Neural progenitor cell (in vitro differentiated cells): ENCODE data around the gene LY86. TPM values are rescaled to one million over a fixed set of nuclear protein-coding genes. Genes with fewer than 3 reads are reported as not detected.

Source experiments
- DNase-seq: peaks from one replicate; pipeline ENCODE4 v3.0.0-alpha.2; 2016; ENCODE audit warnings: low spot score
- H2AFZ ChIP-seq: fragments of 200-600 bp; sonication (generic); replicated peaks from 2 replicates; pipeline ENCODE4 v1.6.1; 2016; ENCODE audit warnings: antibody characterized with exemption
- H3F3A ChIP-seq: fragments of 200-600 bp; sonication (generic); 2 replicates; pipeline ENCODE4 v1.6.1; 2016; ENCODE audit warnings: antibody characterized with exemption, low read depth
- H3K27ac ChIP-seq: fragments of 200-600 bp; sonication (generic); 2 replicates; pipeline ENCODE4 v1.5.1; 2016; ENCODE audit warnings: mild to moderate bottlenecking
- H3K27me3 ChIP-seq: fragments of 200-600 bp; sonication (generic); 2 replicates; pipeline ENCODE4 v1.6.1; 2016; ENCODE audit warnings: mild to moderate bottlenecking, moderate library complexity
- H3K36me3 ChIP-seq: fragments of 200-600 bp; sonication (generic); 2 replicates; pipeline ENCODE4 v1.5.1; 2016
- H3K4me1 ChIP-seq: fragments of 200-600 bp; sonication (generic); 2 replicates; pipeline ENCODE4 v1.6.1; 2016; ENCODE audit warnings: mixed run types
- H3K4me2 ChIP-seq: fragments of 200-600 bp; sonication (generic); 2 replicates; pipeline ENCODE4 v1.6.1; 2016
- H3K4me3 ChIP-seq: fragments of 200-600 bp; sonication (generic); 2 replicates; pipeline ENCODE4 v1.5.1; 2016
- H3K79me2 ChIP-seq: fragments of 200-600 bp; sonication (generic); 2 replicates; pipeline ENCODE4 v1.6.1; 2016; ENCODE audit warnings: low read depth
- H3K9ac ChIP-seq: fragments of 200-600 bp; sonication (generic); 2 replicates; pipeline ENCODE4 v1.6.1; 2016
- H3K9me3 ChIP-seq: fragments of 200-600 bp; sonication (generic); 2 replicates; pipeline ENCODE4 v1.5.1; 2016; ENCODE audit warnings: low read depth
- H4K20me1 ChIP-seq: fragments of 200-600 bp; sonication (generic); 2 replicates; pipeline ENCODE4 v1.6.1; 2016; ENCODE audit warnings: low read depth
- H3K27ac Mint-ChIP-seq: 3 replicates; pipeline ENCODE4 v1.8.0; 2021; ENCODE audit warnings: mixed read lengths
- H3K27me3 Mint-ChIP-seq: 2 replicates; pipeline ENCODE4 v1.8.0; 2022; ENCODE audit warnings: low read depth, mild to moderate bottlenecking, inconsistent platforms, moderate library complexity, mixed read lengths; ENCODE audit not compliant: insufficient read depth
- H3K36me3 Mint-ChIP-seq: 3 replicates; pipeline ENCODE4 v1.8.0; 2021; ENCODE audit warnings: mixed read lengths
- H3K4me1 Mint-ChIP-seq: 3 replicates; pipeline ENCODE4 v1.8.0; 2021; ENCODE audit warnings: mixed read lengths
- H3K4me3 Mint-ChIP-seq: 3 replicates; pipeline ENCODE4 v1.8.0; 2021; ENCODE audit warnings: mild to moderate bottlenecking, moderate library complexity, mixed read lengths
- H3K9me3 Mint-ChIP-seq: 3 replicates; pipeline ENCODE4 v1.8.0; 2020; ENCODE audit warnings: mixed read lengths
- CTCF ChIP-seq: fragments of 200-600 bp; sonication (generic); IDR thresholded peaks from 2 replicates; pipeline ENCODE4 v1.5.1; 2017; ENCODE audit warnings: antibody characterized with exemption, mild to moderate bottlenecking
- EZH2 ChIP-seq: fragments of 200-600 bp; sonication (generic); IDR thresholded peaks from 2 replicates; pipeline ENCODE4 v1.6.1; 2017; ENCODE audit warnings: antibody characterized with exemption, mild to moderate bottlenecking, moderate library complexity
- EZH2phosphoT487 ChIP-seq: fragments of 200-600 bp; sonication (generic); IDR thresholded peaks from 2 replicates; pipeline ENCODE4 v1.6.1; 2017; ENCODE audit warnings: antibody characterized with exemption
- total RNA-seq: library from RNA; depleted of rRNA; stranded (reverse); fragments of >200 nt; gene quantifications from 2 replicates; pipeline ENCODE4 v1.2.3, GENCODE V29; 2015; ENCODE audit warnings: low replicate concordance

LY86 gene
- total RNA-seq, 1 donor from 2014 or later: not detected

- peak; percentile 89 for DNase-seq
- Mint-ChIP-seq H3K27ac (peak overlapping the region; percentile 41), H3K27me3 (peaks cover 6% of the 10 kb centered on the region), H3K4me1 (peaks cover 35% of the 10 kb centered on the region), H3K9me3 (peaks cover 3% of the 10 kb centered on the region), H3K4me3 (no peak overlapping the region), H3K36me3 (no peaks in the 10 kb centered on the region)
- Histone ChIP-seq H3K9ac (no peak overlapping the region), H4K20me1 (no peaks in the 10 kb centered on the region), H3K4me2 (no peak overlapping the region), H3K27ac (no peak overlapping the region), H3F3A (peaks cover 7% of the 10 kb centered on the region), H2AFZ (no peak overlapping the region), H3K4me3 (no peak overlapping the region), H3K4me1 (peaks cover 16% of the 10 kb centered on the region), H3K27me3 (no peaks in the 10 kb centered on the region), H3K36me3 (no peaks in the 10 kb centered on the region), H3K79me2 (no peaks in the 10 kb centered on the region), H3K9me3 (no peaks in the 10 kb centered on the region)
- no peak for TF ChIP-seq EZH2phosphoT487
- TF ChIP-seq EZH2: no peak
- peak; percentile 98 for TF ChIP-seq CTCF
Measured at GRCh38 chr6:6696867-6697531, 108.5 kb downstream of the LY86 start.

GRCh38 chr6:6697620-6698019 lies 109.1 kb downstream of the LY86 start:
- H3K27ac ChIP-seq: no peak overlapping the region
- no peaks in the 10 kb centered on the region for H3K79me2 ChIP-seq
- H3K27ac Mint-ChIP-seq: peak overlapping the region; percentile 41
- H3F3A ChIP-seq: peaks cover 7% of the 10 kb centered on the region
- no peaks in the 10 kb centered on the region for H3K9me3 ChIP-seq
- H3K4me2 ChIP-seq: no peak overlapping the region
- peaks cover 3% of the 10 kb centered on the region for H3K9me3 Mint-ChIP-seq
- peaks cover 35% of the 10 kb centered on the region for H3K4me1 Mint-ChIP-seq
- H3K9ac ChIP-seq: no peak overlapping the region
- H3K4me3 ChIP-seq: no peak overlapping the region
- H3K36me3 ChIP-seq: no peaks in the 10 kb centered on the region
- TF ChIP-seq CTCF: no peak
- TF ChIP-seq EZH2: no peak
- TF ChIP-seq EZH2phosphoT487: no peak
- peaks cover 16% of the 10 kb centered on the region for H3K4me1 ChIP-seq
- H3K36me3 Mint-ChIP-seq: no peaks in the 10 kb centered on the region
- H4K20me1 ChIP-seq: no peaks in the 10 kb centered on the region
- no peaks in the 10 kb centered on the region for H3K27me3 ChIP-seq
- no peak overlapping the region for H2AFZ ChIP-seq
- no peak overlapping the region for H3K4me3 Mint-ChIP-seq
- peak; percentile 53 for DNase-seq
- peaks cover 6% of the 10 kb centered on the region for H3K27me3 Mint-ChIP-seq

- H3K4me1 Mint-ChIP-seq: peaks cover 35% of the 10 kb centered on the region
- Histone ChIP-seq H3K27ac (no peak overlapping the region), H3K27me3 (no peaks in the 10 kb centered on the region), H3K4me3 (no peak overlapping the region), H3K79me2 (no peaks in the 10 kb centered on the region), H4K20me1 (no peaks in the 10 kb centered on the region), H3K36me3 (no peaks in the 10 kb centered on the region), H3K4me1 (peaks cover 13% of the 10 kb centered on the region), H3K9ac (no peak overlapping the region), H3K4me2 (no peak overlapping the region), H3F3A (peaks cover 7% of the 10 kb centered on the region), H2AFZ (peak overlapping the region; percentile 51), H3K9me3 (no peaks in the 10 kb centered on the region)
- no peaks in the 10 kb centered on the region for H3K36me3 Mint-ChIP-seq
- no peak for TF ChIP-seq CTCF
- no peak for TF ChIP-seq EZH2phosphoT487
- TF ChIP-seq EZH2: no peak
- H3K27ac Mint-ChIP-seq: peak overlapping the region; percentile 91
- H3K27me3 Mint-ChIP-seq: peaks cover 7% of the 10 kb centered on the region
- peak; percentile 28 for DNase-seq
- peaks cover 3% of the 10 kb centered on the region for H3K9me3 Mint-ChIP-seq
- H3K4me3 Mint-ChIP-seq: no peak overlapping the region
Measured at GRCh38 chr6:6699741-6700367, 111.3 kb downstream of the LY86 start.
